Endothelial cell of umbilical vein (primary cell): Measurements from ENCODE around the gene LRRC28.

ENCODE experiments used
- EZH2 ChIP-seq: IDR thresholded peaks from 2 replicates; pipeline ENCODE4 v1.6.1; 2012; ENCODE audit warnings: borderline replicate concordance, low read depth, mild to moderate bottlenecking, moderate library complexity, low read length, inconsistent platforms; ENCODE audit not compliant: severe bottlenecking
- FOS ChIP-seq: IDR thresholded peaks from 2 replicates; pipeline ENCODE4 v1.6.1; 2011; ENCODE audit warnings: mild to moderate bottlenecking, low read length, moderate library complexity, borderline replicate concordance; ENCODE audit not compliant: insufficient read depth
- JUN ChIP-seq: IDR thresholded peaks from 2 replicates; pipeline ENCODE4 v1.6.1; 2011; ENCODE audit warnings: borderline replicate concordance, low read depth; ENCODE audit not compliant: insufficient read length, insufficient read depth
- MYC ChIP-seq: IDR thresholded peaks from one replicate; pipeline ENCODE4 v1.6.1; 2011; ENCODE audit warnings: mild to moderate bottlenecking, low read depth, low read length
- POLR2A ChIP-seq: IDR thresholded peaks from 2 replicates; pipeline ENCODE4 v1.6.1; 2012; ENCODE audit warnings: low read depth, mild to moderate bottlenecking, control low read depth, low read length
- POLR2AphosphoS5 ChIP-seq: IDR thresholded peaks from 2 replicates; pipeline ENCODE4 v1.6.1; 2012; ENCODE audit warnings: low read depth, mild to moderate bottlenecking, control low read depth, low read length, moderate library complexity; ENCODE audit not compliant: insufficient read depth
- TF ChIP-seq, protein P1 (sequence below), 2 donors: IDR thresholded peaks; 1 replicate in 1 of 2; 2 replicates in 1 of 2; pipeline ENCODE4 v1.5.1; 2011; ENCODE audit warnings: low read length in 2 of 2, mild to moderate bottlenecking in 2 of 2, moderate library complexity in 2 of 2, control low read depth in 1 of 2, inconsistent platforms in 1 of 2, low read depth in 1 of 2; ENCODE audit not compliant: insufficient read depth in 1 of 2; ENCODE audit errors: extremely low read depth in 1 of 2
- TF ChIP-seq, protein P2 (sequence below): IDR thresholded peaks from 2 replicates; pipeline ENCODE4 v1.6.1; 2011; ENCODE audit not compliant: insufficient read depth, insufficient read length

DNA sequence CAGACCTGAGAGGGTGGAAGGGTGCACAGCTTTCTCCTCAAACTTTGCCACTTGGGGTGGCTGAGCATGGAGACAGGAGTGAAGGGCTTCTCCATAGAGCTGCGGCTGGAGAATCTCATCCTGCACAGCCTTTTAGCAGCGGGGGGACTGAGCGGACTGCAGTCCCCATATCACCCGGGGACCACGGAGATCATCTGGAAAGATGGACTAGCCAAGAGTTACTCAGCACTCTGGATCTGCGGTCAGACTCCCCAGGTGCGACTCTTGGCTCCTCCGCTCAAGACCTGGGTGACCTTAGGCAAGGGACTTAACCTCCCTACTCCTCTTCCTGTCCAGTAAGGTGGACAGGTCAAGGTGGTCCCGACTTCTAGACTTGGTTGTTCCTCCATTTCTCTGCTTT is 188.7 kb downstream of the LRRC28 start:
- TF ChIP-seq POLR2A = no peak
- TF ChIP-seq POLR2AphosphoS5 = no peak
- TF ChIP-seq EZH2 = no peak
- TF ChIP-seq, protein P1, sequence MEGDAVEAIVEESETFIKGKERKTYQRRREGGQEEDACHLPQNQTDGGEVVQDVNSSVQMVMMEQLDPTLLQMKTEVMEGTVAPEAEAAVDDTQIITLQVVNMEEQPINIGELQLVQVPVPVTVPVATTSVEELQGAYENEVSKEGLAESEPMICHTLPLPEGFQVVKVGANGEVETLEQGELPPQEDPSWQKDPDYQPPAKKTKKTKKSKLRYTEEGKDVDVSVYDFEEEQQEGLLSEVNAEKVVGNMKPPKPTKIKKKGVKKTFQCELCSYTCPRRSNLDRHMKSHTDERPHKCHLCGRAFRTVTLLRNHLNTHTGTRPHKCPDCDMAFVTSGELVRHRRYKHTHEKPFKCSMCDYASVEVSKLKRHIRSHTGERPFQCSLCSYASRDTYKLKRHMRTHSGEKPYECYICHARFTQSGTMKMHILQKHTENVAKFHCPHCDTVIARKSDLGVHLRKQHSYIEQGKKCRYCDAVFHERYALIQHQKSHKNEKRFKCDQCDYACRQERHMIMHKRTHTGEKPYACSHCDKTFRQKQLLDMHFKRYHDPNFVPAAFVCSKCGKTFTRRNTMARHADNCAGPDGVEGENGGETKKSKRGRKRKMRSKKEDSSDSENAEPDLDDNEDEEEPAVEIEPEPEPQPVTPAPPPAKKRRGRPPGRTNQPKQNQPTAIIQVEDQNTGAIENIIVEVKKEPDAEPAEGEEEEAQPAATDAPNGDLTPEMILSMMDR (IDR thresholded peaks at IDR 0.05; ENCODE audit: extremely low read depth in 1 of 2, insufficient read depth in 1 of 2, low read depth in 1 of 2, low read length in 2 of 2) = no peak
- no peak for TF ChIP-seq FOS
- no peak for TF ChIP-seq MYC
- TF ChIP-seq, protein P2, sequence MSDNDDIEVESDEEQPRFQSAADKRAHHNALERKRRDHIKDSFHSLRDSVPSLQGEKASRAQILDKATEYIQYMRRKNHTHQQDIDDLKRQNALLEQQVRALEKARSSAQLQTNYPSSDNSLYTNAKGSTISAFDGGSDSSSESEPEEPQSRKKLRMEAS = no peak
- no peak for TF ChIP-seq JUN
